ENCODE measurements around the gene AKNA.

DNA sequence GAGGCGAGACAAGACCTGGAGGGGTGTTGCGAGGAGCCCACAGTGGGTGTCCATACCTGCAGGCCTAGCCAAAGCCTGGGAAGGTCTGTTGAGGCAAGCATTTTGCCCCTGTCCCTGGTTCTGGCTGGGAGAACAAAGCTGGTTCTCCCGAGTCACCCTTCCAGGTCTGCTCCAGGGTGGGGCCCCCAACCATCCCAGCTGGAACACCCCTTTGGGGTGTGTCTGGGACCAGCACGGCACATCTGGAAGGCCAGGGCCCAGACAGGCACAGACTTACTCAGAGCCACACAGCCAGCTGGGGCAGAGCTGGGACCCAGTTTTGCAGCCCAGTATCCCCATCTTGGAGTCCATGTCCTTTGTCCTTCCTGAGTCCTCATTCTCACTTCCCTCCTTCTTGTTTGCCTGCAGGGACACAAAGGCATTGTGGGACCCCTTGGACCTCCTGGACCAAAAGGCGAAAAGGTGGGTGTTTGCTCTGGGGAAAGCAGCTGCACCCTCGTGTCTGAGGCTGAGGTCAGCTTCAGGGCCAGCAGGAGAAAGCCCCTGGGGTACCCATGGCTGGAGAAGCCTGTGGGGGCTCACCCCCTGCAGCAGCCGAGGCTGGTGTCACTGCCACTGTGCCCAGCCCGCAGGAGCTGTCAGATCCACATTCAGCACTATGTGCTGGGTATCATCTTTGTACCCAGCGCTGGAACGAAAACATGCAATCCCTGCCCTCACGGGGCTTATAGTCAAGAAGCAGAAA lies 103.3 kb downstream of the AKNA start:
- TF ChIP-seq, protein P1, sequence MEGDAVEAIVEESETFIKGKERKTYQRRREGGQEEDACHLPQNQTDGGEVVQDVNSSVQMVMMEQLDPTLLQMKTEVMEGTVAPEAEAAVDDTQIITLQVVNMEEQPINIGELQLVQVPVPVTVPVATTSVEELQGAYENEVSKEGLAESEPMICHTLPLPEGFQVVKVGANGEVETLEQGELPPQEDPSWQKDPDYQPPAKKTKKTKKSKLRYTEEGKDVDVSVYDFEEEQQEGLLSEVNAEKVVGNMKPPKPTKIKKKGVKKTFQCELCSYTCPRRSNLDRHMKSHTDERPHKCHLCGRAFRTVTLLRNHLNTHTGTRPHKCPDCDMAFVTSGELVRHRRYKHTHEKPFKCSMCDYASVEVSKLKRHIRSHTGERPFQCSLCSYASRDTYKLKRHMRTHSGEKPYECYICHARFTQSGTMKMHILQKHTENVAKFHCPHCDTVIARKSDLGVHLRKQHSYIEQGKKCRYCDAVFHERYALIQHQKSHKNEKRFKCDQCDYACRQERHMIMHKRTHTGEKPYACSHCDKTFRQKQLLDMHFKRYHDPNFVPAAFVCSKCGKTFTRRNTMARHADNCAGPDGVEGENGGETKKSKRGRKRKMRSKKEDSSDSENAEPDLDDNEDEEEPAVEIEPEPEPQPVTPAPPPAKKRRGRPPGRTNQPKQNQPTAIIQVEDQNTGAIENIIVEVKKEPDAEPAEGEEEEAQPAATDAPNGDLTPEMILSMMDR (IDR thresholded peaks at IDR 0.05) = no peak
- TF ChIP-seq POLR2AphosphoS5 (IDR thresholded peaks at IDR 0.05) = no peak
